ENCODE data around the gene CD44.

The CD44 gene

DNA sequence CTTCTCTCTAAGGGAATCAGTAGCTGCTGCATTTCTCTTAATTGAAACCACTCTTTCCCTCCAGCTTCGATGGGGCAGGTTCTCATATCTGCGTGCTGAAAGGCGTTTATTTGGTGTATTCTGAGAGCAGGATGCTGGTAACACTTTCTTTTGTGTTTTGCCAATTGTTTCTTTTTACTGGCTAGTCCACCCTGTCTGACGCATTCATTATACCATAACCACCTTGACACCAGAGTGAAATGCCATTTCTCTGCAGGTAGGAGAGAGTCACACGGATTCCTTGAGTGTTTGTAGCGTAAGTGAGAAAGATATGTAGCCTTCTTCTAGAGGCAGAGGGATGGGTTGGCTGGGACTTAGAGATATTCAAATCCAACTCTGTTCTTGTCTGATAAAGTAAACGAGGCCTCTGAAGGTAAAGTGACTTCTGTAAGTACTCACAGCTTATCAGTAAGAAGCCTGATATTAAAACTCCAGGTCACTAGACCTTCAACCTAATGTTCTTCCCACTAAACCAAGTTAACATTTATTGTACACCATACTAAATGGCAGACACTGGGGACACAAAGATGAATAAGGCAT lies 21.4 kb downstream of the CD44 start:
- no peak overlapping the region for H3K4me3 ChIP-seq (ENCODE audit: control insufficient read depth, low read depth, low read length)
- no peak for DNase-seq (ENCODE audit: low read depth)
- TF ChIP-seq, protein P1, sequence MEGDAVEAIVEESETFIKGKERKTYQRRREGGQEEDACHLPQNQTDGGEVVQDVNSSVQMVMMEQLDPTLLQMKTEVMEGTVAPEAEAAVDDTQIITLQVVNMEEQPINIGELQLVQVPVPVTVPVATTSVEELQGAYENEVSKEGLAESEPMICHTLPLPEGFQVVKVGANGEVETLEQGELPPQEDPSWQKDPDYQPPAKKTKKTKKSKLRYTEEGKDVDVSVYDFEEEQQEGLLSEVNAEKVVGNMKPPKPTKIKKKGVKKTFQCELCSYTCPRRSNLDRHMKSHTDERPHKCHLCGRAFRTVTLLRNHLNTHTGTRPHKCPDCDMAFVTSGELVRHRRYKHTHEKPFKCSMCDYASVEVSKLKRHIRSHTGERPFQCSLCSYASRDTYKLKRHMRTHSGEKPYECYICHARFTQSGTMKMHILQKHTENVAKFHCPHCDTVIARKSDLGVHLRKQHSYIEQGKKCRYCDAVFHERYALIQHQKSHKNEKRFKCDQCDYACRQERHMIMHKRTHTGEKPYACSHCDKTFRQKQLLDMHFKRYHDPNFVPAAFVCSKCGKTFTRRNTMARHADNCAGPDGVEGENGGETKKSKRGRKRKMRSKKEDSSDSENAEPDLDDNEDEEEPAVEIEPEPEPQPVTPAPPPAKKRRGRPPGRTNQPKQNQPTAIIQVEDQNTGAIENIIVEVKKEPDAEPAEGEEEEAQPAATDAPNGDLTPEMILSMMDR (IDR thresholded peaks at IDR 0.05; ENCODE audit: control insufficient read depth, insufficient read depth, low read depth, low read length, missing control alignments): no peak

DNA sequence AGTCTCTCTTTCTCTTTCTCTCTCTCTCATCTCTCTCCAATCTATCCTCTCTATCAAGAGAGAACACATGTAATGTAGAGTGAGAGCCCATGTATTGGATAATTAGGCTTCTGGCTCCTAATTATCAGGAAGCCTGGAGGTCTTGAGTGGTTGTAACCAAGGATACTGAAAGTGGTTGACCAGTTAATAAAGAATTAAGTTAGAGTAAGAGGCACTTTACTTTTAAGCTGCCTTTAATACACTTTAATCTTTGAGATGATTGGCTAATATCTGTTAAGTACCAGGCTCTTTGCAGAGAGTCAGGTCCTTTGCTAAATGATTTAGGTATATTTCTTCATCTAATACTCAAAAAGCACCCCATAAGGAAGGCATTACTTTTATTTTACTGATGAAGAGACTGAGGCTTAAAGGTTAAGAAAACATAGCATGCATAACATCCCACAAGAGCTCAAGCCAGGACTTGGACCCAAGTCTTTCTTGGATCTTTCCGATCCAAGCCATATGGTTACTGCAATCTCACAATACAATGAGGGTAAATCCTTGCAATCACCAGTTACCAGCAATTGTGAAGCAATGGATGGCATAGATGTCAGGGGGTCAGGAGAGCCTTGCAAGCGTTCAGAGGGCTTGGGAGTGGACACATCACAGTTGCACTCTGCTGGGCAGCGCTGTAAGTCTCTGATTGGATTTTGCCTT lies 22.1 kb downstream of the CD44 start:
- H3K4me3 ChIP-seq (ENCODE audit: control insufficient read depth, low read depth, low read length): no peak overlapping the region
- no peak for DNase-seq (ENCODE audit: low read depth)
- TF ChIP-seq, protein P1 (IDR thresholded peaks at IDR 0.05; ENCODE audit: control insufficient read depth, insufficient read depth, low read depth, low read length, missing control alignments): no peak

DNA sequence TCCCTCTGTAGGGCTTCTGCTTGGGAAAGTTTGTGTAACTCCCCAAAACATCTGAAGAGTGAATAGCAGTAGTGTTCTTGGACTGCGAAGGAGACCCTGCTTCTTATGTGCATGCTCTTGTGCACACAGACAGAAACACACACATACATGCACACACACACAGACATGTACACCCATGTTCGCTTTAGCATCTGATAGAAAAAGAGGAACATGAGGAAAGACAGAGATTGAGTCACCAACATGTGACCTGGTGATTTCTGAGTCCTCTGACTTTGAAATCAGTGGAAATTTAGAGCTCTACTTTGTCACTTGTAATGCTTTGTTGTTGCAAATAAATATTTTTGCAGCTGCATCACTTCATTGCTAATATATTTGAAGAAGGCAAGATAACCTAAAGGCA lies 23.8 kb downstream of the CD44 start:
- TF ChIP-seq, protein P1 (IDR thresholded peaks at IDR 0.05; ENCODE audit: control insufficient read depth, insufficient read depth, low read depth, low read length, missing control alignments): no peak
- H3K4me3 ChIP-seq (ENCODE audit: control insufficient read depth, low read depth, low read length): no peak overlapping the region
- no peak for DNase-seq (ENCODE audit: low read depth)

DNA sequence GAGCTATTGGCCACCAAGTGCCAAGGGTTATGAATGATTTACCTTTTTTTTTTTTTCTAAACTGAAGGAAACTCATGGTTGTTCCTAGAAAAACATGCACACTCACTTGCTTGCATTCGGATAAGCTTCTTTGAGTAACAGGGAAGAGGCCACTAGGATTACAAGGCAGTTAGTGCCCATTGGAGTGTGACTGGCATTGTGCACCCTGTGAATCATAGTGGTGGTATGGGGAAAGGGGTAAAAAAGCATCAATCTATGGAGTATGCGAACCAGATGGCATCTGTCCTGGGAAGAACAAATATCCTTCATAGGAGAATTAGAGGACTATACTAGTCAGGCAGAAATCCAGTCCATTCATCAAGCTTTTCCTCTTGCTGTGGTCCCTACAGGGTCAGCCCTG lies 24.2 kb downstream of the CD44 start:
- DNase-seq (ENCODE audit: low read depth): no peak
- TF ChIP-seq, protein P1 (IDR thresholded peaks at IDR 0.05; ENCODE audit: control insufficient read depth, insufficient read depth, low read depth, low read length, missing control alignments): no peak
- H3K4me3 ChIP-seq (ENCODE audit: control insufficient read depth, low read depth, low read length): no peak overlapping the region

DNA sequence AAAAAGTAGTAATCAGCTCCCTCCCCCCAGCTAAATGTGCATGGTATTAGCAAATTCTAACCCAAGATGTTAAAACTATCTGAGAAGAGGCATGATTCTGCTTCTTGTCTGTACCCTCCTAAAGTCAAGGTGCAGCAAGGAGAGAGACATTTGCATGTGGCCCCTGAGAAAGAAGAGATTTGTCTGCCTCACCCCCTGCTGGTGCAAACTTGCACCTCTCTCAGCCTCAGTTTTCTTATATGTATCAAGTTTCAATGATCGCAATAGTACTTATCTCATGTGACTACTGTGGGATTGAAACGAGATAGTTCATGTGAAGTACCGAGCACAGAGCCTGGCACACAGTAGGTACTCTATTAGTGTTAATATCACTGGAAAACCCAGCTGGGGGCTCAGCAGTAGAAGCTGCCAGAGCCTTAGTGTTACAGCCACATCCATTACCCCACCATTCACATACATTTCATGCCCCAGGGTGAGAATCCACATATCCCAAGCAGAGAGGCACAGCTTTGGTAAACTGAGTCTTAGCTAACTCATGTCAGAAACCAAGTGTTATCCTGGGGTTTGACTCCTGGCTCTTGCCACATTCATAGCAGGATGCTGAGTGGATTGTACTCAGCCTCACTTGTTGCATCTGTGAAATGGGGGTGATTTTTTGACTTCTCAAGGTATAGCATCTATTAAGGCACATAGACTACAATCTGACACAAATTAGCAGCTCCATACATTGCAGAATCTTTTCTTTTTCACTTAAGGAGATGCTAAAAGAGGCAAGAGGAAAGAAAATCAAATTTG lies 24.9 kb downstream of the CD44 start:
- TF ChIP-seq, protein P1 (IDR thresholded peaks at IDR 0.05; ENCODE audit: control insufficient read depth, insufficient read depth, low read depth, low read length, missing control alignments): peak; percentile 34
- no peak for DNase-seq (ENCODE audit: low read depth)
- no peak overlapping the region for H3K4me3 ChIP-seq (ENCODE audit: control insufficient read depth, low read depth, low read length)

DNA sequence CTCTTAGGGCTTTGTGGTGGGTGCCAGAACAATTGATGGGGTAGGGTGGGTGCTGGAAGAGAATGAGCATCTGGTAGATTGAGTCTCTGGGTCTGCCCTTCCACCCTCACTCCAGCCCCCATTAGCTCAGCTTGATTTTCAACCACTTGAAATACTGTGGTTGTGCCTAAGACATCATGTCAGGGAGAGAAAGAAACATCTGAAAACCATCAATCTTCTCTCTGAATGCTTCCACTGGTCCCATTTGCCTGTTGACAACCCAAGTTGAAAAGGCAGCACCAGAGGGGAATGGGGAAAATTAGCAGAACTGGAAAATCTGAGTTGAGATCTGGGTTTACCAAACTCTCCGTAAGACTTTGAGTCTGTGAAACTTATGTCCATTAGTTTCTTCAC lies 26.1 kb downstream of the CD44 start:
- no peak overlapping the region for H3K4me3 ChIP-seq (ENCODE audit: control insufficient read depth, low read depth, low read length)
- TF ChIP-seq, protein P1 (IDR thresholded peaks at IDR 0.05; ENCODE audit: control insufficient read depth, insufficient read depth, low read depth, low read length, missing control alignments): no peak

More for the DNA sequence above, 26.1 kb downstream of the CD44 start:
- no peak for DNase-seq (ENCODE audit: low read depth)
